ENCODE measurements around the gene CKAP4. TPM values are rescaled to one million over a fixed set of nuclear protein-coding genes. Genes with fewer than 3 reads are reported as not detected.

Gene CKAP4
- polyA plus RNA-seq, 1 experiment = 389 TPM

- no peaks in the 10 kb centered on the region for H3K27me3 ChIP-seq (ENCODE audit: control insufficient read depth, insufficient read depth, low read length)
- no peak overlapping the region for H3K27ac ChIP-seq (ENCODE audit: low read depth, low read length)
- peaks cover 8% of the 10 kb centered on the region; the same call in 1 of the 2 replicates for H3K9me3 ChIP-seq (ENCODE audit: control insufficient read depth, insufficient read depth, low read length)
- TF ChIP-seq CTCF (IDR thresholded peaks at IDR 0.05; ENCODE audit: low read depth, low read length) = no peak
- no peak overlapping the region for H3K4me3 ChIP-seq (ENCODE audit: low read depth, low read length)
- ChIA-PET POLR2A (no interaction called here), CTCF (interaction anchor here (0.6 kb wide), 1 partner anchor 38 kb away, joined by 3 read pairs; the partner anchor contains the start of gene CKAP4)
- no peak for DNase-seq (ENCODE audit: low read depth, low spot score)
Measured at GRCh38 chr12:106285982-106286381, 38.2 kb upstream of the CKAP4 start.

GRCh38 chr12:106284358-106285105 is 36.7 kb upstream of the CKAP4 start:
- CTCF ChIA-PET = interaction anchor here (3.4 kb wide), 1 partner anchor 57 kb away, joined by 33 read pairs; no protein-coding TSS in a partner anchor
- TF ChIP-seq CTCF (IDR thresholded peaks at IDR 0.05; ENCODE audit: low read depth, low read length) = no peak
- Histone ChIP-seq H3K27me3 (ENCODE audit: control insufficient read depth, insufficient read depth, low read length) (no peaks in the 10 kb centered on the region), H3K9me3 (ENCODE audit: control insufficient read depth, insufficient read depth, low read length) (peaks cover 8% of the 10 kb centered on the region; the same call in 1 of the 2 replicates), H3K4me3 (ENCODE audit: low read depth, low read length) (no peak overlapping the region), H3K27ac (ENCODE audit: low read depth, low read length) (no peak overlapping the region)
- DNase-seq (ENCODE audit: low read depth, low spot score) = no peak
- POLR2A ChIA-PET = interaction anchor here (1.0 to 1.1 kb wide), 2 partner anchors 36 to 40 kb away, joined by 3 to 6 read pairs; no protein-coding TSS in a partner anchor

- H3K4me3 ChIP-seq (ENCODE audit: low read depth, low read length) = no peak overlapping the region
- ChIA-PET CTCF (interaction anchor here (0.6 to 3.4 kb wide), 10 partner anchors 11 to 1225 kb away, joined by 3 to 33 read pairs (median 3); no protein-coding TSS in a partner anchor), POLR2A (no interaction called here)
- no peak overlapping the region for H3K27ac ChIP-seq (ENCODE audit: low read depth, low read length)
- DNase-seq (ENCODE audit: low read depth, low spot score) = no peak
- H3K27me3 ChIP-seq (ENCODE audit: control insufficient read depth, insufficient read depth, low read length) = peaks cover 3% of the 10 kb centered on the region
- peak; percentile 68 for TF ChIP-seq CTCF (IDR thresholded peaks at IDR 0.05; ENCODE audit: low read depth, low read length)
- H3K9me3 ChIP-seq (ENCODE audit: control insufficient read depth, insufficient read depth, low read length) = peaks cover 8% of the 10 kb centered on the region; the same call in 1 of the 2 replicates
Measured at GRCh38 chr12:106282457-106283097, 34.8 kb upstream of the CKAP4 start.

GRCh38 chr12:106281804-106282203 is 34.0 kb upstream of the CKAP4 start:
- Histone ChIP-seq H3K4me3 (ENCODE audit: low read depth, low read length) (no peak overlapping the region), H3K27ac (ENCODE audit: low read depth, low read length) (no peak overlapping the region), H3K27me3 (ENCODE audit: control insufficient read depth, insufficient read depth, low read length) (peaks cover 3% of the 10 kb centered on the region), H3K9me3 (ENCODE audit: control insufficient read depth, insufficient read depth, low read length) (peaks cover 8% of the 10 kb centered on the region; the same call in 1 of the 2 replicates)
- CTCF ChIA-PET = interaction anchor here (0.7 to 3.4 kb wide), 5 partner anchors 9 to 54 kb away, joined by 3 to 33 read pairs (median 4); no protein-coding TSS in a partner anchor
- POLR2A ChIA-PET = no interaction called here
- no peak for DNase-seq (ENCODE audit: low read depth, low spot score)
- no peak for TF ChIP-seq CTCF (IDR thresholded peaks at IDR 0.05; ENCODE audit: low read depth, low read length)
